ENCODE data around the gene FSTL1. TPM values are rescaled to one million over a fixed set of nuclear protein-coding genes. Genes with fewer than 3 reads are reported as not detected.

The FSTL1 gene
- polyA plus RNA-seq, 1 of the 3 experiments (the other 2 are of a cell fraction) = 329 TPM

- TF ChIP-seq, protein P1, sequence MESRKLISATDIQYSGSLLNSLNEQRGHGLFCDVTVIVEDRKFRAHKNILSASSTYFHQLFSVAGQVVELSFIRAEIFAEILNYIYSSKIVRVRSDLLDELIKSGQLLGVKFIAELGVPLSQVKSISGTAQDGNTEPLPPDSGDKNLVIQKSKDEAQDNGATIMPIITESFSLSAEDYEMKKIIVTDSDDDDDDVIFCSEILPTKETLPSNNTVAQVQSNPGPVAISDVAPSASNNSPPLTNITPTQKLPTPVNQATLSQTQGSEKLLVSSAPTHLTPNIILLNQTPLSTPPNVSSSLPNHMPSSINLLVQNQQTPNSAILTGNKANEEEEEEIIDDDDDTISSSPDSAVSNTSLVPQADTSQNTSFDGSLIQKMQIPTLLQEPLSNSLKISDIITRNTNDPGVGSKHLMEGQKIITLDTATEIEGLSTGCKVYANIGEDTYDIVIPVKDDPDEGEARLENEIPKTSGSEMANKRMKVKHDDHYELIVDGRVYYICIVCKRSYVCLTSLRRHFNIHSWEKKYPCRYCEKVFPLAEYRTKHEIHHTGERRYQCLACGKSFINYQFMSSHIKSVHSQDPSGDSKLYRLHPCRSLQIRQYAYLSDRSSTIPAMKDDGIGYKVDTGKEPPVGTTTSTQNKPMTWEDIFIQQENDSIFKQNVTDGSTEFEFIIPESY (IDR thresholded peaks at IDR 0.05; ENCODE audit: borderline replicate concordance, low read depth) = no peak
- TF ChIP-seq RAD21 (IDR thresholded peaks at IDR 0.05; ENCODE audit: low read length) = no peak
Measured at GRCh38 chr3:120438216-120438615, 12.6 kb downstream of the FSTL1 start (continued).

DNA sequence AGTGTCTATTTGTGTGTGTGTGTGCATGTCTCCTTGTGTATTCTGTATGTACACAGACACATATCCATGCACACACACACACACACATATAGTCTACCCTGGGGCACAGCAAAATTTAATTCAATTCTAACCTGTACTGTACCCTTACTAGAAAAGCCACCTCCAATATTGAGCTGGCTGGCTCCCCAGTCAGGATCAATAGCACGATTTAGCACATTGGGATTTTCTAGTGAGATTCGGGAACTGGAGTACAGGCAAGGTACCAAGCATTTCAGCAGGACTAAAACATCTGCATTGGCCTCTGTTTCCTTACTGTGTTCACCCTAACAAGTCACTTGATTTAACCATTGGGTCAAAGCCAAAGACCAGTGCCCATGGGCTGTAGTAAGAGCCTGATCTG, 13.2 kb downstream of the FSTL1 start:
- Histone ChIP-seq H3K4me2 (no peak overlapping the region), H3K4me3 (ENCODE audit: low read depth in 2 of 2, low read length in 1 of 2) (no peak overlapping the region), H3K9me3 (no peaks in the 10 kb centered on the region), H3K4me1 (ENCODE audit: control insufficient read depth in 1 of 2, insufficient read depth in 2 of 2, low read depth in 1 of 2, low read length in 1 of 2) (peaks cover 13 to 54% of the 10 kb centered on the region in 2 experiments), H3K9me2 (no peaks in the 10 kb centered on the region), H4K20me1 (ENCODE audit: insufficient read depth) (peaks cover 51% of the 10 kb centered on the region), H3K27me3 (ENCODE audit: insufficient read depth) (no peaks in the 10 kb centered on the region), H3K36me3 (replicated peaks in 1 of 2; ENCODE audit: control insufficient read depth in 1 of 2, insufficient read depth in 2 of 2, low read length in 1 of 2) (peaks cover 40 to 48% of the 10 kb centered on the region in 2 experiments), H3K27ac (ENCODE audit: low read depth in 2 of 2, low read length in 1 of 2) (peak overlapping the region in 1 of 2 experiments; percentile 96; a peak in 2 of 4 replicates), H3K79me2 (ENCODE audit: insufficient read depth) (peaks cover 100% of the 10 kb centered on the region), H2AFZ (ENCODE audit: low read depth) (no peak overlapping the region), H3F3A (replicated peaks; ENCODE audit: insufficient read depth) (peaks cover 67% of the 10 kb centered on the region), H3K9ac (no peak overlapping the region)
- 96% methylated on average over 2 of the region's 2 CpGs for WGBS (ENCODE audit: low lambda C conversion rate)
- DNase-seq = no peak
- TF ChIP-seq TEAD4 (IDR thresholded peaks at IDR 0.05; ENCODE audit: borderline replicate concordance, insufficient read depth) (no peak), NRF1 (IDR thresholded peaks at IDR 0.05; ENCODE audit: low read depth, low read length) (no peak)
- CTCF ChIA-PET = interaction anchor here (1.9 to 2.9 kb wide), 2 partner anchors 20 to 121 kb away, joined by 12 to 13 read pairs; no protein-coding TSS in a partner anchor
- POLR2A ChIA-PET = interaction anchor here (0.6 kb wide), 1 partner anchor 1096 kb away, joined by 5 read pairs; no protein-coding TSS in a partner anchor

DNA sequence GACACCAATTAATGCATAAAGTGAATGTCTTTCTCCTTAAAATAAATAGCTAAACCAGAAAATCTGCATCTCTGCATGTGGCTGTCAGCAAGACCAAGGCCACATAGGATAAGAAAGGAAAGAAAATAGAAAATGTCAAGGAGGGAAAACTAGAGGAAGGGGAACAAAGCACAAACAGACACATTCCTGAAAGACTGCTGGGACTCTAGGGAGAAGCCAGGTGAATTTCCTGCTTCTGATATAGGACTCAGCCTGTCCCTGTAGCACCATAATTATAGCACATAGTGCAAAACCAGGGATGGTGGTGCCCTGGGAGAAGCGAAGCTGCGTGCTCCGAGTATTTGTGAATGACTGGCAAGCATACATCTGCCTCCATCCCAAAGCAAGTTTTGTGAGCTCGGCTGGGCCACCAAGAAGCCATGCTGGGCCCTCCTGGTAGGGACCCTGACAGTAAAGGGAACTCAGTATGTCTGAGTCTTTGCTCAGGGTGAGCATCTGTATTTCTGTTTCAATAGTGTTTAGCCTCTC, 14.2 kb downstream of the FSTL1 start:
- 96% methylated on average over 4 of the region's 4 CpGs for WGBS (ENCODE audit: low lambda C conversion rate)
- TF ChIP-seq, protein P2, sequence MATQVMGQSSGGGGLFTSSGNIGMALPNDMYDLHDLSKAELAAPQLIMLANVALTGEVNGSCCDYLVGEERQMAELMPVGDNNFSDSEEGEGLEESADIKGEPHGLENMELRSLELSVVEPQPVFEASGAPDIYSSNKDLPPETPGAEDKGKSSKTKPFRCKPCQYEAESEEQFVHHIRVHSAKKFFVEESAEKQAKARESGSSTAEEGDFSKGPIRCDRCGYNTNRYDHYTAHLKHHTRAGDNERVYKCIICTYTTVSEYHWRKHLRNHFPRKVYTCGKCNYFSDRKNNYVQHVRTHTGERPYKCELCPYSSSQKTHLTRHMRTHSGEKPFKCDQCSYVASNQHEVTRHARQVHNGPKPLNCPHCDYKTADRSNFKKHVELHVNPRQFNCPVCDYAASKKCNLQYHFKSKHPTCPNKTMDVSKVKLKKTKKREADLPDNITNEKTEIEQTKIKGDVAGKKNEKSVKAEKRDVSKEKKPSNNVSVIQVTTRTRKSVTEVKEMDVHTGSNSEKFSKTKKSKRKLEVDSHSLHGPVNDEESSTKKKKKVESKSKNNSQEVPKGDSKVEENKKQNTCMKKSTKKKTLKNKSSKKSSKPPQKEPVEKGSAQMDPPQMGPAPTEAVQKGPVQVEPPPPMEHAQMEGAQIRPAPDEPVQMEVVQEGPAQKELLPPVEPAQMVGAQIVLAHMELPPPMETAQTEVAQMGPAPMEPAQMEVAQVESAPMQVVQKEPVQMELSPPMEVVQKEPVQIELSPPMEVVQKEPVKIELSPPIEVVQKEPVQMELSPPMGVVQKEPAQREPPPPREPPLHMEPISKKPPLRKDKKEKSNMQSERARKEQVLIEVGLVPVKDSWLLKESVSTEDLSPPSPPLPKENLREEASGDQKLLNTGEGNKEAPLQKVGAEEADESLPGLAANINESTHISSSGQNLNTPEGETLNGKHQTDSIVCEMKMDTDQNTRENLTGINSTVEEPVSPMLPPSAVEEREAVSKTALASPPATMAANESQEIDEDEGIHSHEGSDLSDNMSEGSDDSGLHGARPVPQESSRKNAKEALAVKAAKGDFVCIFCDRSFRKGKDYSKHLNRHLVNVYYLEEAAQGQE (IDR thresholded peaks at IDR 0.05; ENCODE audit: low read depth, low read length) = no peak
- TF ChIP-seq TAF1 (IDR thresholded peaks at IDR 0.05; ENCODE audit: borderline replicate concordance, low read depth, low read length) = no peak
- TF ChIP-seq EP300 (IDR thresholded peaks at IDR 0.05; ENCODE audit: borderline replicate concordance in 1 of 2, low read depth in 1 of 2, low read length in 1 of 2) = no peak
- no peak for TF ChIP-seq RAD21 (IDR thresholded peaks at IDR 0.05; ENCODE audit: low read length)
- TF ChIP-seq ELF1 (IDR thresholded peaks at IDR 0.05) = no peak
- no peak for TF ChIP-seq GABPA (IDR thresholded peaks at IDR 0.05; ENCODE audit: low read depth)
- TF ChIP-seq, protein P1 (IDR thresholded peaks at IDR 0.05; ENCODE audit: borderline replicate concordance, low read depth) = no peak
- no peak for TF ChIP-seq TEAD4 (IDR thresholded peaks at IDR 0.05; ENCODE audit: borderline replicate concordance, insufficient read depth)
- no peak for TF ChIP-seq MXI1 (IDR thresholded peaks at IDR 0.05; ENCODE audit: low read depth, low read length)
- no peak for TF ChIP-seq EZH2phosphoT487 (IDR thresholded peaks at IDR 0.05; ENCODE audit: borderline replicate concordance, low read depth)
- TF ChIP-seq MEF2A (IDR thresholded peaks at IDR 0.05; ENCODE audit: borderline replicate concordance, low read depth) = no peak
- TF ChIP-seq RCOR1 (IDR thresholded peaks at IDR 0.05; ENCODE audit: low read length) = no peak
- no peak for TF ChIP-seq JUND (IDR thresholded peaks at IDR 0.05)
- TF ChIP-seq USF2 (IDR thresholded peaks at IDR 0.05; ENCODE audit: borderline replicate concordance, low read depth, low read length) = no peak

More for the DNA sequence above, 14.2 kb downstream of the FSTL1 start:
- POLR2A ChIA-PET = no interaction called here
- Histone ChIP-seq H3K9ac (peak overlapping the region; percentile 36; the same call in 1 of the 2 replicates), H3F3A (replicated peaks; ENCODE audit: insufficient read depth) (peaks cover 62% of the 10 kb centered on the region), H4K20me1 (ENCODE audit: insufficient read depth) (peaks cover 42% of the 10 kb centered on the region), H3K79me2 (ENCODE audit: insufficient read depth) (peaks cover 100% of the 10 kb centered on the region), H3K4me3 (ENCODE audit: low read depth in 2 of 2, low read length in 1 of 2) (no peak overlapping the region), H3K27me3 (ENCODE audit: insufficient read depth) (no peaks in the 10 kb centered on the region), H3K9me2 (no peaks in the 10 kb centered on the region), H2AFZ (ENCODE audit: low read depth) (no peak overlapping the region), H3K27ac (ENCODE audit: low read depth in 2 of 2, low read length in 1 of 2) (peak overlapping the region; percentile 71 to 96), H3K9me3 (no peaks in the 10 kb centered on the region), H3K4me2 (peak overlapping the region; percentile 42; the same call in 1 of the 2 replicates), H3K4me1 (ENCODE audit: control insufficient read depth in 1 of 2, insufficient read depth in 2 of 2, low read depth in 1 of 2, low read length in 1 of 2) (peaks cover 13 to 58% of the 10 kb centered on the region in 2 experiments), H3K36me3 (replicated peaks in 1 of 2; ENCODE audit: control insufficient read depth in 1 of 2, insufficient read depth in 2 of 2, low read length in 1 of 2) (peaks cover 37 to 48% of the 10 kb centered on the region in 2 experiments)
- no peak for DNase-seq
- CTCF ChIA-PET = interaction anchor here (1.0 to 2.9 kb wide), 6 partner anchors 13 to 589 kb away, joined by 3 to 13 read pairs (median 4); no protein-coding TSS in a partner anchor

All from SK-N-SH (cell line).